HG03432 (cell line): ENCODE data around the gene GNMT.
A peak's percentile ranks its signal among the peaks of the same experiment; 100 is the strongest.

ENCODE experiments used
- ATAC-seq: cut with Tn5 transposase; IDR thresholded peaks from one replicate; pipeline ENCODE4 v1.9.1; 2021; ENCODE audit warnings: mild to moderate bottlenecking, moderate library complexity; ENCODE audit not compliant: unreplicated experiment

Gene GNMT

DNA sequence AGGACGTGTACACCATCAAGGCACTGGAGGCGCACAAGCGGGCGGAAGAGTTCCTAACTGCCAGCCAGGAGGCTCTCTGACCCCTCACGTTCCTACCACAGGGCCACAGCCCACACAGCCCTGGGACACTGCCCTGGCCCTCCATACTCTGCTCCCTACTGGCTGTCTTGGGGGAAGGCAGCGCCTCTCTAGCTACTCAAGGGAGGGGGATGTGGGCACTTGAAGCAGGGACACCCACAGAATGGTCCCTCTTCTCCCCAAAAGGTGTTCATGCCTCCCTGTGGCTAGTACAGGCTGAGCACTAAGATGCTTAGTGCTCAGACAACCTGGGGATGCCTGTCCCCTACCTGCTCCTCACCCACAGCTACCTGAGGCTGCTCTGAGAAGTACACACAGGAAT is 50.7 kb downstream of the GNMT start:
- ATAC-seq, result no peak

DNA sequence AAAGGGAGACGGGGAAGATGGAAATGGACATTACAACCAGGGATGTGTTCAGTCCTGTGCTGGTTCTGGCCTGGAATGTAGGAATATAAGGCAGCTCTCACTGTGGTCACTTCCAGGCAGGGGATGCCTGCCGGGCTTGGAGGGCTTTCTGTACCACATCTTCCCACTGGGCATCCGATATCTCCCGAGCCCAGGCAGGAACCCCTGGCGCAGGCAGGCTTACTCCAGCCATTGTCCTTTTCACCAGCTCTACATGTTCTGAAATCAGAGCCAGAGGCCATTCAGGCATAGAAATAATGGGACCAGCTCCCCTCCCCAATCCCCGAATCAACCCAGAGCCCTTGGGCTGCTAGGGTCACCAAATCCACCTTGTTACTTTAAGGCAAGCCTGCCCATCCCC is 51.8 kb downstream of the GNMT start:
- no peak for ATAC-seq

DNA sequence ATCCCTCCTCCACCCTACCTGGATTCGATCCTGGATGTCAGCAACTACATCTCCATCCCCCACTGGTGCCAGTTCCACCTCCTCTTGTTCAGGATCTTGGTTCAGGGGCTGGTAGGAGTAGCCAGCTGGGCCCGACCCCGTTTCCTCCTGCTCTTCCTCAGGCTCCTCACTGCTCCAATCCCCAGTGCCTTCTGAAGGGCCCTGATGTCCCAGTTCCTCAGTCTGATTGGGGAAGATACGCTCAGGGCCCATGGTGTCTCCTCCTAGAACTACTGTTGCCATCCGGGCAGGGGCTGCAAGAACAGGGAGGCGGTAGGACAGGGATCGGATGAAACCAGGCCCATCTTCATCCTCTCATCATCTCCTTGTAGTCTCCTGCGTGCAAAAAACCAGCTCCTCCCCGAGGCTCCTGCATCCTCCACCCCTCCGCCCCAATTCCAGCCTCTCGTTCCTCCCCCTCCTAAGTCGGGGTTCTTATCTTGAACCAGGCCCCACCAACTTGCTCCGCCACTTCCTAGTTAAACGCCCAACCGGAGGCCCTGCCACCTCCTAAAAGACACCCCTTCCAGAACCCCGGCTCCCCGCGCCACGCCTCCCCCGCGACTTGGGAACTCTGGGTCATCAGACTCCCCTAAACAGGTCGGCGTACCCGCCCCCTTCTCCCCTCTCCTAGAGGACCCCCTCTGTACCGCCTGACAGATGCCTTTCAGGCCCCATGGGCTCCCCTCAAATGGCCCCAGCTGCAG is 52.7 kb downstream of the GNMT start:
- peak; percentile 17 for ATAC-seq
